Esophagus muscularis mucosa (tissue), 4 donors: ENCODE measurements around the gene FRMD1. TPM values are rescaled to one million over a fixed set of nuclear protein-coding genes. Genes with fewer than 3 reads are reported as not detected.

Source experiments
- DNase-seq: peaks from one replicate; pipeline ENCODE4 v3.0.0-alpha.2; 2017; ENCODE audit errors: extremely low spot score
- H3K27ac ChIP-seq, 4 donors: fragments of 200-600 bp; sonication (generic); replicated peaks in 1 of 4; 1 replicate in 3 of 4; 2 replicates in 1 of 4; pipeline ENCODE4 v1.5.1; 2016 to 2019; ENCODE audit warnings: mild to moderate bottlenecking in 1 of 4
- H3K27me3 ChIP-seq, 4 donors: fragments of 200-600 bp; sonication (generic); one replicate each; pipeline versions ENCODE4 v1.5.1 to v1.6.0; 2016 to 2019
- H3K36me3 ChIP-seq, 4 donors: fragments of 200-600 bp; sonication (generic); one replicate each; pipeline ENCODE4 v1.5.1; 2016 to 2019
- H3K4me1 ChIP-seq, 4 donors: fragments of 200-600 bp; sonication (generic); one replicate each; pipeline ENCODE4 v1.5.1; 2016 to 2019
- H3K4me3 ChIP-seq, 4 donors: fragments of 200-600 bp; sonication (generic); 1 replicate in 2 of 4; 2 replicates in 2 of 4; pipeline ENCODE4 v1.5.1; 2016 to 2019; ENCODE audit warnings: mild to moderate bottlenecking in 4 of 4, moderate library complexity in 1 of 4
- H3K9me3 ChIP-seq, 4 donors: fragments of 200-600 bp; sonication (generic); 1 replicate in 3 of 4; 2 replicates in 1 of 4; pipeline ENCODE4 v1.5.1; 2016 to 2019
- EP300 ChIP-seq: sonication (generic); formaldehyde crosslinking; IDR thresholded peaks from one replicate; pipeline ENCODE4 v1.6.1; 2017; ENCODE audit warnings: antibody characterized with exemption
- POLR2A ChIP-seq: fragments of 450-650 bp; IDR thresholded peaks from one replicate; pipeline ENCODE4 v1.6.1; 2017; ENCODE audit warnings: antibody characterized with exemption, moderate library complexity, mild to moderate bottlenecking, low read depth
- POLR2AphosphoS5 ChIP-seq, 2 donors: sonication (generic); formaldehyde crosslinking; IDR thresholded peaks; one replicate each; pipeline ENCODE4 v1.6.1; 2017; ENCODE audit warnings: antibody characterized with exemption in 2 of 2
- WGBS: methylation state at CpG from one replicate; pipeline ENCODE4 v1.1.5; 2018; 5-methylcytosine and 5-hydroxymethylcytosine counted together
- intact Hi-C: fragments of 100-400 bp; cut with DNase I; formaldehyde crosslinking; loops from one replicate; pipeline ENCODE4 v1.15.1; 2023
- total RNA-seq, 4 donors: library from RNA; depleted of rRNA; stranded (reverse); fragments of >200 nt; gene quantifications; one replicate each; pipeline versions ENCODE4 v1.1.0 to v1.2.1, GENCODE V29; 2016
- TF ChIP-seq, protein P1 (sequence below), 3 experiments: fragments of 200-600 bp in 2 of 3; fragments of 450-650 bp in 1 of 3; sonication (generic) in 2 of 3; IDR thresholded peaks; one replicate each; pipeline ENCODE4 v1.5.1; 2017 to 2019; ENCODE audit warnings: antibody characterized with exemption in 3 of 3, mild to moderate bottlenecking in 2 of 3, moderate library complexity in 1 of 3

FRMD1 gene
- total RNA-seq, 4 donors from 2014 or later: 0.17 TPM; not detected in 3

GRCh38 chr6:168062346-168063289 lies 16.4 kb downstream of the FRMD1 start:
- TF ChIP-seq POLR2AphosphoS5 (IDR thresholded peaks at IDR 0.05) (no peak), POLR2A (no peak), EP300 (no peak)
- TF ChIP-seq, protein P1, sequence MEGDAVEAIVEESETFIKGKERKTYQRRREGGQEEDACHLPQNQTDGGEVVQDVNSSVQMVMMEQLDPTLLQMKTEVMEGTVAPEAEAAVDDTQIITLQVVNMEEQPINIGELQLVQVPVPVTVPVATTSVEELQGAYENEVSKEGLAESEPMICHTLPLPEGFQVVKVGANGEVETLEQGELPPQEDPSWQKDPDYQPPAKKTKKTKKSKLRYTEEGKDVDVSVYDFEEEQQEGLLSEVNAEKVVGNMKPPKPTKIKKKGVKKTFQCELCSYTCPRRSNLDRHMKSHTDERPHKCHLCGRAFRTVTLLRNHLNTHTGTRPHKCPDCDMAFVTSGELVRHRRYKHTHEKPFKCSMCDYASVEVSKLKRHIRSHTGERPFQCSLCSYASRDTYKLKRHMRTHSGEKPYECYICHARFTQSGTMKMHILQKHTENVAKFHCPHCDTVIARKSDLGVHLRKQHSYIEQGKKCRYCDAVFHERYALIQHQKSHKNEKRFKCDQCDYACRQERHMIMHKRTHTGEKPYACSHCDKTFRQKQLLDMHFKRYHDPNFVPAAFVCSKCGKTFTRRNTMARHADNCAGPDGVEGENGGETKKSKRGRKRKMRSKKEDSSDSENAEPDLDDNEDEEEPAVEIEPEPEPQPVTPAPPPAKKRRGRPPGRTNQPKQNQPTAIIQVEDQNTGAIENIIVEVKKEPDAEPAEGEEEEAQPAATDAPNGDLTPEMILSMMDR (IDR thresholded peaks at IDR 0.05): no peak
- no peak for DNase-seq
- H3K27me3 ChIP-seq: no peaks in the 10 kb centered on the region
- WGBS: 82% methylated on average over 11 of the region's 31 CpGs
- peaks cover 6 to 7% (median 7%) of the 10 kb centered on the region in 4 donors for H3K4me1 ChIP-seq
- H3K27ac ChIP-seq: no peak overlapping the region
- H3K36me3 ChIP-seq: no peaks in the 10 kb centered on the region
- intact Hi-C loops: no loop called here
- H3K4me3 ChIP-seq: no peak overlapping the region
- no peaks in the 10 kb centered on the region for H3K9me3 ChIP-seq

- no peaks in the 10 kb centered on the region for H3K9me3 ChIP-seq
- no peaks in the 10 kb centered on the region for H3K36me3 ChIP-seq
- H3K27me3 ChIP-seq: no peaks in the 10 kb centered on the region
- H3K27ac ChIP-seq: no peak overlapping the region
- no peak overlapping the region for H3K4me3 ChIP-seq
- TF ChIP-seq POLR2AphosphoS5 (IDR thresholded peaks at IDR 0.05) (no peak), EP300 (no peak), POLR2A (no peak)
- TF ChIP-seq, protein P1 (IDR thresholded peaks at IDR 0.05): no peak
- H3K4me1 ChIP-seq: peaks cover 6 to 7% (median 7%) of the 10 kb centered on the region in 4 donors
- DNase-seq: no peak
- WGBS: 96% methylated on average over 19 of the region's 29 CpGs
- intact Hi-C loops: no loop called here
These were observed 17.5 kb downstream of the FRMD1 start for GRCh38 chr6:168061269-168062210.

- no peaks in the 10 kb centered on the region for H3K9me3 ChIP-seq
- peaks cover 6 to 10% (median 8%) of the 10 kb centered on the region in 4 donors for H3K4me1 ChIP-seq
- no peak overlapping the region for H3K4me3 ChIP-seq
- intact Hi-C loops: no loop called here
- TF ChIP-seq, protein P1 (IDR thresholded peaks at IDR 0.05): peak; percentile 43 to 53 (median 50)
- TF ChIP-seq POLR2AphosphoS5 (IDR thresholded peaks at IDR 0.05) (no peak), POLR2A (no peak), EP300 (no peak)
- H3K27me3 ChIP-seq: no peaks in the 10 kb centered on the region
- H3K27ac ChIP-seq: no peak overlapping the region
- H3K36me3 ChIP-seq: no peaks in the 10 kb centered on the region
- DNase-seq: no peak
- 86% methylated on average over 4 of the region's 12 CpGs for WGBS
These were observed 18.5 kb downstream of the FRMD1 start for GRCh38 chr6:168060521-168060931.

- H3K9me3 ChIP-seq: no peaks in the 10 kb centered on the region
- intact Hi-C loops: no loop called here
- H3K36me3 ChIP-seq: no peaks in the 10 kb centered on the region
- peaks cover 20 to 26% (median 23%) of the 10 kb centered on the region in 4 donors for H3K4me1 ChIP-seq
- no peak overlapping the region for H3K27ac ChIP-seq
- H3K27me3 ChIP-seq: no peaks in the 10 kb centered on the region
- no peak overlapping the region for H3K4me3 ChIP-seq
- WGBS: 90% methylated on average over 8 of the region's 30 CpGs
- no peak for DNase-seq
- TF ChIP-seq EP300 (no peak), POLR2A (no peak), POLR2AphosphoS5 (IDR thresholded peaks at IDR 0.05) (no peak)
- TF ChIP-seq, protein P1 (IDR thresholded peaks at IDR 0.05): no peak
These were observed 20.1 kb downstream of the FRMD1 start for GRCh38 chr6:168058691-168059551.
